MM.1S (cell line): ENCODE measurements around the gene SFSWAP.

Experiments used
- CTCF ChIP-seq: fragments of 300-600 bp; sonication (generic); IDR thresholded peaks from 2 replicates; pipeline ENCODE4 v1.5.1; 2016; ENCODE audit warnings: antibody characterized with exemption, low read length, mixed read lengths
- EZH2phosphoT487 ChIP-seq: fragments of 300-600 bp; sonication (generic); IDR thresholded peaks from 2 replicates; pipeline ENCODE4 v1.6.1; 2018; ENCODE audit warnings: antibody characterized with exemption, low read length

GRCh38 chr12:131758016-131758739 lies 47.3 kb downstream of the SFSWAP start:
- TF ChIP-seq CTCF (no peak), EZH2phosphoT487 (no peak)
